HG03060 (cell line): ENCODE results near the gene SSR1.

Source experiments
- ATAC-seq: cut with Tn5 transposase; IDR thresholded peaks from one replicate; pipeline ENCODE4 v1.9.1; 2021; ENCODE audit warnings: low read depth, moderate number of reproducible peaks; ENCODE audit not compliant: unreplicated experiment

SSR1 gene

DNA sequence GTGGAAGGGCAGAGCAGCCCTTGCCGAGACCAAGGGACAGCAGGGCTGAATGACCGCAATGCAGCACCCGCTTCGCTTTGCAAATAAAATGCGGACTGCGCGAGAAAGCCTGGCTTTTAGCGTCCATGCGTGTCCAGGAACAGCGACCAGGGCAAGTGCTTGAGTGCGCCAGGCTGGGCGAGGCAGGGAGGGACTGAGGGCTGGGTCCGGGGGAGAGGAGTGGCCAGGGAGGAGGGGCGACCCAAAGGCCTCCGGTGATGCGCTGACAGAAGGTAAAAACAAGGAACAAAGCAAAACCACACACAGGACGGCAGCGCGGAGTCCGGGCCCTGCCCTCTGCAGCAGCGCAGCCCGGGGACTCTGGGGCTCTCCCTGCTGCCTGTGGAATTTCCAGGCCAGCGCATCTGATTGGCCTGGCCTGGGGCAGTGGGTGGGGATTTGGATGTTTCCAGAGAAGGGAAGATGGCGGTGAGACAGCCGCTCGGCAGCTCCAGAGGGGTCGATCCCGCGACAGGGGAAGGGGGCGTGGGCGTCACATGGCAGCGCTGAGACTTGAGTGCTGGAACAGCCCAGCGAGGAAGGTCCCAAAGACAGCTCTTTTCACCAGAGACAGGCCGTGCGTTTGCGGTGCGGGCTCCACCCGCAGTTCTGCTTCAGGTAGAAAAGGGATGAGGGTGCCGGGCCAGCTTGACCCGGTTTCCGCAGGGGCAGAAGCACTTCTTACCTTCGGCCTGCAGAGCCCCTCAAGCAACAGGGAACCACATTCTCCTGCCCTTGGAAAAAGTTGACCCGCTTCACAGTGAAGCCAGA lies 51.8 kb downstream of the SSR1 start:
- no peak for ATAC-seq

DNA sequence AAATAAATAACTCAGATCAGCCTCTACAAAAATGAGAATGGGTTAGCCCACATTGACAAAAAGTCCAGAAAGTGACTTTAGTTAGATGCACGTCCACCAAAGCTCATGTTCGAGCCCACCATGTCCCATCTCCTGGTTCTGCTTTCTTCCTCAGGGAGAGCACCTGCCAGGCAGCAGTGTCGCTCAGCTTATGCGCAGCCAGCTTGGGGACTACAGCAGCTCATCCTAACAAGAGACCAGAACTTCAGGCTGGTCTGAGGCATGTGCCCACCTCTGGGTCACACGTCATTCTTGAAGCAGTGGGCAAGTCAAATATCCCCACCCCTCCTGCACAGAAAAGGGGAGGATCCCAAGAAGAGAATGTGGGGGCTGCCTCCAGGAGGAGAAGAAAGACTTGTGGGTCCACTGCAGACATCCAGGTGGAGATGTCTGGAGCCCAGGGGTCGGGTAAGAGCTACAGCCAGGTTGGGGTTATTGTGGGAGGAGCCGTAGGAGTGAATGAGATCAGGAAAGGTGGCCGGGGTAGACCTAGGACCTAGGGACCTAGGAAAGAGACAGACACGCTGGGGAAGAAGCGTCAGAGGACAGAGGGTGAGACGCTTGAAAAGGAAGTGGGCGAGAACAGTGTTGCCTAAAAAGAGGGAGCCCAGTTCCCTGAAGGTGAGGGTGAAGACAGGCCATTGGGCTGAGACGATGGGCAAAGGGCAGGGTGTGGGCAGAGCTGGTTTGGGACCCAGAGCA lies 52.5 kb downstream of the SSR1 start:
- ATAC-seq: no peak

DNA sequence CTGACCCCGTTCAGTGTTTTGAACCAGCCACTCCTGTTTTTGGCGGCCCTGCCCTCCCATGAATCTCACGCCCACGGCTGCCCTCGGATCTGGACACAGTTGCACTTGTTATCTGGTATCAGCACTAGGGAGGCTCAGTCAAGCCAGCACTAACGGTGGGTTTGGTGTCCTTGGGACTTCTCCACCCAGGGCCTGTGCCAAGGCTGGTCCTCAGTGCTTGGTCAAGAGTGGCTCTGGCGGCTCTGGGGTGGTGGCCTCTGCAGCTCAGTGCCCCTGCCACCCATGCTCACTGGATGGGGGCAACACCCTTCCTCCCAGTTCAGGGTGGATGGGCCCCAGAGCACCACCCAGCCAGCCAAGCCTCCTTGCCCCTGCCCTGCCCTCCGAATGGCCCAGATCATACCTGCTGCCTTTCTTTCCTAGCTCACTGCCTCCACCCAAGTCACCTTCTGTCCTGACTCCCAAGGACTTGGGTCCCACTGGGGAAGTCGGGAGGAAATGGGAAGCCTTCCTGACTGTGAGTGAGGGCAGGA lies 54.7 kb downstream of the SSR1 start:
- no peak for ATAC-seq

GRCh38 chr6:7257521-7258230 lies 55.3 kb downstream of the SSR1 start:
- ATAC-seq: no peak

DNA sequence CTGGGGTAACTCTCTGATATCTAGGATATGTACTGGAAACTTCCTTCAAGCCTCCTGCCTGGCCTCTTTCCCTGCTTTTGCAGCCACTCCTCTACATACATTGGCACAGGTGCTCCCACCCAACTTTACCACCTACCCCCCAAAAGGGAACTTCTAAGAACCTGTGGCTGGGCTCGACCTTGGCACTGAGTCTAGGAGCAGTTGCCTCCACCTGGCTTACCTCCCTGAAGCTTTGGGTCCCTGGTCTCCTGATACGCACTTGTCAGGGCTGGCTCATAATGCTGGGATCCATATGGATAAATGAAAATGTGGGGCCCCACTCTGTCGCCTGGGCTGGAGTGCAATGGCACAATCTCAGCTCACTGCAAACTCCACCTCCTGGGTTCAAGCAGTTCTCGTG lies 56.2 kb downstream of the SSR1 start:
- ATAC-seq: no peak

- ATAC-seq: no peak
Measured at GRCh38 chr6:7255918-7256317, 57.1 kb downstream of the SSR1 start.

GRCh38 chr6:7254980-7255835 lies 57.8 kb downstream of the SSR1 start:
- no peak for ATAC-seq

DNA sequence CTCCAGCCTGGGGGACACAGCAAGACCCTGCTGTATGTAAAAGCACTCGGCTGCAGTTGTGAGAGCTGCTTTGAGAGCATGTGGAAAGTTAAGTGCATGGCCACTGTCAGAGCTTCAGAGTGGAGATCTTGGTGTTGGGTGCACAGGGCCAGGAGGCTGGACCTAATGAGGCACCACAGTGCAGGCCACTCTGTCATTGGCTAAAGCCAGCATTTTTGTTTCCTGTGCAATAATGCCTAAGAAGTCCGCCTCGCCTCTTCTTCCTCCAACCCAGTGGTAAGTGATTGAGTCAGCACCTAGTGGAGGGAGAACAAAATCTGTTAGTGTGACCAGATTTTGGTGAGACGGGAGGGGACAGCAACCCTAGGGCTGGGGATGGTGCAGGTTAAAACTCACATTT lies 60.6 kb downstream of the SSR1 start:
- ATAC-seq: no peak

- no peak for ATAC-seq
Measured at GRCh38 chr6:7251646-7252260, 61.2 kb downstream of the SSR1 start.

- no peak for ATAC-seq
Measured at GRCh38 chr6:7250812-7251211, 62.2 kb downstream of the SSR1 start.

- ATAC-seq: no peak
Measured at GRCh38 chr6:7249946-7250643, 62.9 kb downstream of the SSR1 start.

DNA sequence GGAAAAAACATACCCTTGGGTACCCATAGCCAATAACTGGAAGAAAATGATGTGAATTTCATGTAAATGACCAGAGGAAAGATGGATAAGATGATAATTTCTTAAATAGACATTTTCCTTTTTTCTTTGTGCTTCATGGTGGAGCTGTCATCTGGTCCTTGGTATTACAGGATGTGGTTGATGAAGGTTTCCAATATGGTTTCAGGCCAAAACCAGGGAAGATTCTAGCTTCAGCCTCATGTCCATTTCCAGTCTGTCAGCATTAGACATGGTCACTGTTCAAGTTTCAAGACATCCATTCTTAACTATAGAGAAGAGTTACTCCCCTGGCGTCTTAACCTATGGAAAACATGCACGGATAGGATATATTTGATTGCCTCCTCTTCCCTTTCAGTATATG lies 63.6 kb downstream of the SSR1 start:
- ATAC-seq: no peak

DNA sequence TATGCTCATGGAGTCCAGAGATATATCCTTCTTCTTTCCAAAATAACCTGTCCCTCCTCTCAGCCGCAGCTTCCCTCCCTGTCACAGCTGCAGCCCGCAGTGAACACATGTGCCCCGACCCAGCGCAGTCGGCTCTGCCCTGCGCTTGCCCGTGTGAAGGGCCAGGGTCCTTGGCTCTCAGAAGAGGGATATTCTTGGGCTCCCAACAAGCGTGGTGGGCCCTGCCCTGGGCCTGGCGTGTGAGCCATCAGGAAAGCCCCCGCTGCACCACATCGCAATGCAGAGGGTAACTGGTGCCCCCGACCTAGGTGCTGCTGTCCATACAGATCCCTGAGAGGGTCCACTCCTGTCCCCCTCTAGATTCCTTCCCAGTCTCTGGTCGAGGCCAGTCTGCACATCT lies 65.2 kb downstream of the SSR1 start:
- ATAC-seq: no peak

DNA sequence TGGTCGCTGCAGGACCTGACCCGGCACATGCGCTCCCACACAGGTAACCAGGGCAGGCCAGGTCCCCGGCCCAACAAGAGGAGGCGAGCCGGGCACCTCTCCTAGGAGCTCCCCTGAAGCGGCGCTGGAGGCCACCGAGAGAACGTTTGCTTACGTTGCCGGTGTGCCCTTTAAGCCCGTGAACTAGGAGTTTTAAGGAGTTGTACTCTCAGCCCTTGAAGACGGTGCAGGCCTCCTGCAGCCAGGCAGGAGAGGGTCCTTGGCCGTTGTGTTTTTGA lies 65.9 kb downstream of the SSR1 start:
- no peak for ATAC-seq

DNA sequence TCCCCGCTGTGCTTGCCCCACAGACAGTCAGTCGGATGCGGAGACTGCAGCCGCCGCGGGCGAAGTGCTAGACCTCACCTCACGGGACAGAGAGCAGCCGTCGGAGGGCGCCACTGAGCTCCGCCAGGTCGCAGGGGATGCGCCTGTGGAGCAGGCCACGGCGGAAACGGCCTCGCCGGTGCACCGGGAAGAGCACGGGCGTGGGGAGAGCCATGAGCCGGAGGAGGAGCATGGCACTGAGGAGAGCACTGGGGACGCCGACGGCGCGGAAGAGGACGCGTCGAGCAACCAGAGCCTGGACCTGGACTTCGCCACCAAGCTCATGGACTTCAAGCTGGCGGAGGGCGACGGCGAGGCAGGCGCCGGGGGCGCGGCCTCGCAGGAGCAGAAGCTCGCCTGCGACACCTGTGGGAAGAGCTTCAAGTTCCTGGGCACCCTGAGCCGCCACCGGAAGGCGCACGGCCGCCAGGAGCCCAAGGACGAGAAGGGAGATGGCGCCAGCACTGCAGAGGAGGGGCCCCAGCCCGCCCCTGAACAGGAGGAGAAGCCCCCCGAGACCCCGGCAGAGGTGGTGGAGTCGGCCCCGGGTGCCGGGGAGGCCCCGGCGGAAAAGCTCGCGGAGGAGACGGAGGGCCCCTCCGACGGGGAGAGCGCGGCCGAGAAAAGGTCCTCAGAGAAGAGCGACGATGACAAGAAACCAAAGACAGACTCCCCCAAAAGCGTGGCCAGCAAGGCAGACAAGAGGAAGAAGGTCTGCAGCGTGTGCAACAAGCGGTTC lies 66.4 kb downstream of the SSR1 start:
- no peak for ATAC-seq

DNA sequence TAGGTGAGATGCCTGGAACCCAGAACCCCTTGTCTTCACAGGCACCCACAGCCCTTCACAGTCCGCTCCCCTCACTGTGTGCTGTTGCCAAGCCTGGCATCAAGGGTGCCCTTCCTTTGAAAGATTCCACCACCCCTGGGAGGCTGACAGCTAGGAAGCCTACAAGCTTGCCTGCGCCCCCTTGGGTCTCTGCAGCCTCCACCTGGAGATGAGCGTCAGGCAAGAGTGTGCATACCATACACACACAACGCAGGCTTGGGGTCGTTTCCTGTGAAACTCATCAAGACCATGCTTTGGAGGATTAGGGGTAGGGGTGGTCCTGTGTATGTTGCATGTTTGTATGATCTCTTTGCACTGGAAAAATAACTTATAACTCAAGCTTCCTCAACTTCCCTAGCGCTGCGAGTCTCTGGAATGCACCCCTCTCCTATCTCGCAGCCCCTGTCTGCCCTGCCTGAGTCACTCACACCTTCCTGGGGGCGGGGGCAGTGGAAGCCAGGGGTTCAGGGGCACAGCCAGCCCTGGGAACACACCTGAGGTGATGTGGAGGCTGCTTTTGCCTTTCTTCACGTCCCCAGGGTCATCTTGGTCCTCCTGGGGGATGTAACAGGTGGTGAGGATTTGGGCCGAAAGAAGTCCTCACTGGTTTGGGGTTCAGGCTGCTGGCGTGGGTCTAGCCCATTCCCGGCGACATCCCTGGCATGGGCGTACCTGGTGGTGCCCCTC lies 67.2 kb downstream of the SSR1 start:
- ATAC-seq: no peak

GRCh38 chr6:7243179-7243981 lies 69.6 kb downstream of the SSR1 start:
- ATAC-seq: no peak
